Large intestine (tissue), 3 donors: ENCODE measurements around the gene ECPAS. TPM values are rescaled to one million over a fixed set of nuclear protein-coding genes. Genes with fewer than 3 reads are reported as not detected.
"Not testable (repeated sequence)": the region's sequence is repeated elsewhere in the genome, so short reads cannot be mapped to it uniquely, and the experiment has no call there.

Experiments used
- DNase-seq, 2 donors: peaks; one replicate each; pipeline versions ENCODE4 v3.0.0 to v3.0.0-alpha.2; 2013
- H3K27ac ChIP-seq: one replicate; pipeline ENCODE4 v1.5.1; 2013; ENCODE audit warnings: low read length
- H3K27me3 ChIP-seq: 2 replicates; pipeline ENCODE4 v1.6.1; 2013; ENCODE audit warnings: low read length; ENCODE audit not compliant: control insufficient read depth, insufficient read depth
- H3K36me3 ChIP-seq: 2 replicates; pipeline ENCODE4 v1.6.1; 2013; ENCODE audit warnings: low read length; ENCODE audit not compliant: control insufficient read depth, insufficient read depth
- H3K4me1 ChIP-seq: one replicate; pipeline ENCODE4 v1.6.1; 2013; ENCODE audit warnings: low read length; ENCODE audit not compliant: control insufficient read depth, insufficient read depth
- H3K4me3 ChIP-seq: one replicate; pipeline ENCODE4 v1.5.1; 2013; ENCODE audit warnings: low read length
- H3K9me3 ChIP-seq: one replicate; pipeline ENCODE4 v1.6.1; 2013; ENCODE audit warnings: mild to moderate bottlenecking, low read depth, low read length, moderate library complexity; ENCODE audit not compliant: control insufficient read depth
- WGBS: methylation state at CpG from one replicate; pipeline ENCODE4 v1.1.5; 2013; ENCODE audit warnings: low lambda C conversion rate; ENCODE audit not compliant: insufficient coverage; 5-methylcytosine and 5-hydroxymethylcytosine counted together
- polyA plus RNA-seq: library from polyadenylated mRNA; unstranded; fragments of 120-200 nt; gene quantifications from one replicate; pipeline ENCODE4 v1.2.1, GENCODE V29; 2013

ECPAS gene
- polyA plus RNA-seq, 1 donor = 70.6 TPM

- Histone ChIP-seq H3K9me3 (peaks cover 6% of the 10 kb centered on the region), H3K36me3 (peaks cover 6% of the 10 kb centered on the region), H3K4me3 (no peak overlapping the region), H3K27ac (no peak overlapping the region), H3K27me3 (no peaks in the 10 kb centered on the region), H3K4me1 (no peaks in the 10 kb centered on the region)
- 87% methylated on average over 6 of the region's 11 CpGs for WGBS
- peak in 1 of 2 donors; percentile 4 for DNase-seq
Measured at GRCh38 chr9:111356481-111357244, 127.5 kb downstream of the ECPAS start.

DNA sequence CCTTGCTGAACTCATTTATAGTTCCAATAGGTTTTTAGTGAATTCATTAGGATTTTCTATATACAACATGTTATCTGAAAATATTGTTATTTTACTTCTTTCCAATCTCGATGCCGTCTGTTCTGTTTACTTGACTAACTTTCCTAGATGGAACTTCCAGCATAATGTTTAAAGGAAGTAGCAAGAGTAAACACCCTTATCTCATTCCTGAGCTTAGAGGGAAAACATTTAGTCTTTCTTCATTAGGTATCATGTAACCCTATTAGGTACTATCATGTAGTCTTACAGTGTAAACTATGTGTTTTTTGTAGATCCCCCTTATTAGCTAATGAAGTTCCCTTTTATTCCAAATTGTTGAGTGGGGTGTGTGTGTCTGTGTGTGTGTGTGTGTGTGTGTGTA lies 131.6 kb downstream of the ECPAS start:
- WGBS = 10% methylated on average over 2 of the region's 2 CpGs
- DNase-seq = no peak

DNA sequence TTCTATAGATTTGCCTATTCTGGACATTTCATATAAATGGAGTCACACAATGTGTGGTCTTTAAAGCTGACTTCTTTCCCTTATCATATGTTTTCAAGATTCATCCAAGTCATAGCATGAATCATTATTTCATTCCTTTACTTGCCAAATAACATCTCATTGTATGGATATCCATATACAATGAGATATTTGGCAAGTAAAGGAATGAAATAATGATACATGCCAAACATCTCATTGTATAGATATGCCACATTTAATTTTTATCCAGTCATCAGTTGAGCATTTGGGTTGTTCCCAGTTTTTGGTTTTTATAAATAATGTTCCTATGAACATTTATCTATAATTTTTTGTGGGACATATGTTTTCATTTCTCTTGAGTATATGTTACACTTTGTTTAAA lies 133.6 kb downstream of the ECPAS start:
- Histone ChIP-seq H3K4me1 (no peaks in the 10 kb centered on the region), H3K36me3 (no peaks in the 10 kb centered on the region), H3K27ac (no peak overlapping the region), H3K27me3 (no peaks in the 10 kb centered on the region), H3K4me3 (no peak overlapping the region), H3K9me3 (peaks cover 8% of the 10 kb centered on the region)
- no peak for DNase-seq

More for the DNA sequence above, 131.6 kb downstream of the ECPAS start:
- no peak overlapping the region for H3K4me3 ChIP-seq
- H3K27ac ChIP-seq = no peak overlapping the region
- no peaks in the 10 kb centered on the region for H3K27me3 ChIP-seq
- H3K9me3 ChIP-seq = peaks cover 8% of the 10 kb centered on the region
- H3K36me3 ChIP-seq = no peaks in the 10 kb centered on the region
- H3K4me1 ChIP-seq = no peaks in the 10 kb centered on the region

DNA sequence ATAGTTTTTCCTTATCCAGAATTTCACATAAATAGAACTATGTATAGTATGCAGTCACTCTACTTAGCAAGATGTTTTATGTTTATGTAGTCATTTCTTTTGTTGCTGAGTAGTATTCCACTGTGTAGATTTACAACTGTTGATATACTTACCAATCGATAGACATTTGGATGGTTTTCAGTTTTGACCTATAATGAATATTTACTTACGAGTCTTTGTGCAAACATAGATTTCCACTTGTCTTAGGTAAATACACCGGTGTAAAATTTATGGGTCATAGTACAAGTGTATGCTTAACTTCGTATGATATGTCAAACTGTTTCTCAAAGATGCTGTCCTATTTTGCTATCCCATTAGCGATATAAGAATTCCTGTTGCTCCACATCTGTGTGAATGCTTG lies 134.4 kb downstream of the ECPAS start:
- no peaks in the 10 kb centered on the region for H3K27me3 ChIP-seq
- H3K27ac ChIP-seq = no peak overlapping the region
- H3K4me3 ChIP-seq = no peak overlapping the region
- peak in 1 of 2 donors; percentile 41 for DNase-seq
- H3K9me3 ChIP-seq = peaks cover 5% of the 10 kb centered on the region
- H3K4me1 ChIP-seq = no peaks in the 10 kb centered on the region
- 11% methylated on average over 3 of the region's 5 CpGs for WGBS
- no peaks in the 10 kb centered on the region for H3K36me3 ChIP-seq

DNA sequence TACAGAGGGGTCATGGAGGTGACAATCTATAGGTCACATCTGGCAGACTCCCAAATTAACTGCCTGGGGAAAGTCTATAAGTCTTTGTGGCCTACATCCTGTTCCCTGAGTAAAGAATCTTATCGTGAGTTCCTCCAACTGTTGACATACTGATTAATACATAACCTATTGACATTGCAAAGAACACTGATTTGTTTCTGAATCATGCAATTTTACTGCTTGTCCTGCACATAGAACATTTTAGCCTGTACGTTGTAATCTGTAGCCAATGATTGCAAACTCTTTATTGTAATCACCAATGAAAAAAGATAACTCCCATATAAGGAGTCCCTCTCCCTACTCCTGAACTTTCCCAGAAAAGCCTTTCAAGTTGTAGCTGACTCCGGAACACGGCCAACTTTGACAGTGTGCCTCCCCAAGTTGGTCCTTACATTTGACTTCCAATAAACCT lies 135.3 kb downstream of the ECPAS start:
- H3K27me3 ChIP-seq = no peaks in the 10 kb centered on the region
- H3K4me3 ChIP-seq = no peak overlapping the region
- no peaks in the 10 kb centered on the region for H3K4me1 ChIP-seq
- H3K9me3 ChIP-seq = peaks cover 2% of the 10 kb centered on the region
- H3K27ac ChIP-seq = no peak overlapping the region
- peak; percentile 48 to 82 for DNase-seq
- 0% methylated on average over 1 of the region's 4 CpGs for WGBS
- no peaks in the 10 kb centered on the region for H3K36me3 ChIP-seq

- H3K4me1 ChIP-seq, DNase-seq, H3K27ac ChIP-seq, H3K27me3 ChIP-seq, H3K36me3 ChIP-seq, H3K9me3 ChIP-seq, H3K4me3 ChIP-seq: not testable (repeated sequence)
- no CpG with 5 or more reads among the region's 5 CpGs for WGBS
Measured at GRCh38 chr9:111334318-111334863, 149.8 kb downstream of the ECPAS start.

DNA sequence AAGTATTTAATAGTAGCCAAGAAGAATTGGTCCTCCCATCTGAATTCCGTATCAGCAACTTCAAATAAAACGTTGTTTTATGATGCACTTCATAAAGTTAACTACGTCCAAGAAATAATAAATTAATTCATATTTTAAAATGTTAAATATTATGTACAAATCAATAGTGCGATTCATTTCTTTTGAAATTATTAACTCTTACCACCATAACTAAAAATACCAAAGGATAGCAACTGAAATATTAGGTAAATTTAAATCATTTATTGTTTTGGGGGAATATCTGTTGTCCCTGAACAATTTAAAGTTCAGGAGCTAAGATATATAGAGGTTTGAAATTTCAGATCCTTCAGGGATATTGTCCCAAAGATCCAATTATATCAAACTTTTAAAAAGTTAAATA lies 154.1 kb downstream of the ECPAS start, which contains the start of gene OR2K2:
Gene OR2K2, minus strand, starts transcription at position 101 of the 400 bp plus-strand sequence. CDS start 1,791 bp downstream, outside the sequence.
- no peaks in the 10 kb centered on the region for H3K36me3 ChIP-seq
- H3K4me1 ChIP-seq = no peaks in the 10 kb centered on the region
- H3K27ac ChIP-seq = no peak within 1 kb of the TSS
- 89% methylated on average over 4 of the region's 4 CpGs for WGBS
- DNase-seq = no peak
- H3K27me3 ChIP-seq = peaks cover 4% of the 10 kb centered on the region
- H3K4me3 ChIP-seq = no peak within 1 kb of the TSS
- no peaks in the 10 kb centered on the region for H3K9me3 ChIP-seq

DNA sequence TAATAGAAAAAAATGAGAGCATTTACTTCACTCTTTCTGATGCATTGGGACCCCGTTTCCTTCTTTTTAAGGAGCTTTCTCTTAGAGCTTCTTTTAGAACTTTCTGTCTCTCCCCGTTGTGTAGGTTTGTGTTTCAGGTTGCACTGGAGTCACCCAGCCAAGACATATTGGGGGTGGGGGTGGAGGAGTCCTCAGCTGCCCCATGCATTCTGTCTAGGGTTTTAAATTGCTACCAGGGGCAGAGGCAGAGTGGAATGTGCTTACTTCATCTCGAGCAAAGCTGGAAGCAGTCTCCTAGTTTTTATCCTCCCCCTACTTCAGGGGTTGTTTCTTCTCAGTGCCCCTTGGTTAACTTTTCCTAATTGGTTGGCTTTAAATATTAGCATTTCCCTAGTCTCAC lies 163.6 kb downstream of the ECPAS start:
- no peak overlapping the region for H3K27ac ChIP-seq
- no peak overlapping the region for H3K4me3 ChIP-seq
- WGBS = 43% methylated on average over 1 of the region's 3 CpGs
- H3K27me3 ChIP-seq = no peaks in the 10 kb centered on the region
- no peak for DNase-seq
- no peaks in the 10 kb centered on the region for H3K4me1 ChIP-seq
- H3K36me3 ChIP-seq = no peaks in the 10 kb centered on the region
- H3K9me3 ChIP-seq = no peaks in the 10 kb centered on the region

DNA sequence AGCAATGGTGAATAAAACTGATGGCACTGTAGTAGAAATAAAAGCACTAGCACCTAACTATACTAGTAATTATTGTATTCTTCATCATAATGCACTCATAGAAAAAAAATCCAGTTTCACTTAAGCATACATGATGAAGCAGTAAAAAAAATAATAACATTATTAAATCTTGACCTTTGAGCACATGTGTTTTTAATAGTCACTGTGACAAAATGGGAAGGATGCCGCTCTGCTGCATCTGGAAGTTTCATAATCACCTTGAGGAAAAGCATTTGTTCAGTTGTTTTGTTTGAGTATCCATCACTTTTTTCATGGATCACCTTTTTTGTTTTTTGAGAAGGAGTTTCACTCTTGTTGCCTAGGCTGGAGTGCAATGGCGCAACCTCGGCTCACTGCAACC lies 167.4 kb downstream of the ECPAS start:
- H3K4me1 ChIP-seq = no peaks in the 10 kb centered on the region
- H3K36me3 ChIP-seq = no peaks in the 10 kb centered on the region
- no CpG with 5 or more reads among the region's 3 CpGs for WGBS
- no peaks in the 10 kb centered on the region for H3K27me3 ChIP-seq
- H3K9me3 ChIP-seq = no peaks in the 10 kb centered on the region
- H3K4me3 ChIP-seq = no peak overlapping the region
- DNase-seq = no peak
- no peak overlapping the region for H3K27ac ChIP-seq
